Uterus (tissue), 2 donors: ENCODE measurements around the gene TOMM5.

ENCODE experiments used
- CTCF ChIP-seq, 4 experiments: fragments of 200-600 bp in 2 of 4; fragments of 450-650 bp in 2 of 4; sonication (generic) in 2 of 4; IDR thresholded peaks; one replicate each; pipeline ENCODE4 v1.5.1; 2016 to 2019; ENCODE audit warnings: antibody characterized with exemption in 4 of 4, mild to moderate bottlenecking in 2 of 4, moderate library complexity in 1 of 4
- POLR2A ChIP-seq, 2 donors: fragments of 450-650 bp; IDR thresholded peaks; one replicate each; pipeline ENCODE4 v1.6.1; 2016; ENCODE audit warnings: antibody characterized with exemption in 2 of 2, mild to moderate bottlenecking in 1 of 2, moderate library complexity in 1 of 2

- TF ChIP-seq CTCF (IDR thresholded peaks at IDR 0.05) (no peak), POLR2A (IDR thresholded peaks at IDR 0.05) (no peak)
These were observed 33.3 kb downstream of the TOMM5 start for GRCh38 chr9:37559125-37559524.
